IMR-90 (cell line): ENCODE results near the gene TMEM239. TPM values are rescaled to one million over a fixed set of nuclear protein-coding genes. Genes with fewer than 3 reads are reported as not detected.

Source experiments
- polyA plus RNA-seq, 3 experiments: library from polyadenylated mRNA; depleted of rRNA; stranded (reverse); fragments of >200 nt; gene quantifications; 2 replicates each; pipeline ENCODE4 v1.2.3, GENCODE V29; 2012; ENCODE audit warnings: low replicate concordance in 1 of 3
- total RNA-seq: library from RNA; depleted of rRNA; stranded (reverse); fragments of >200 nt; gene quantifications from 2 replicates; pipeline ENCODE4 v1.2.3, GENCODE V29; 2012; rRNA removed

Gene TMEM239
- total and polyA plus RNA-seq, 2 of the 4 experiments (the other 2 are of a cell fraction) = 0.32 TPM; not detected in 1

Other genes with a start within 250 kb of the TMEM239 start
- 170 and 231 TPM in 2 replicates for gene NOP56, start 163.7 kb upstream of the TMEM239 start, total RNA-seq
- gene NOP56, start 163.7 kb upstream of the TMEM239 start, polyA plus RNA-seq (2012; rRNA removed) = 164 and 189 TPM in 2 replicates
- 160 and 165 TPM in 2 replicates for gene IDH3B, start 152.1 kb upstream of the TMEM239 start, total RNA-seq
- gene IDH3B, start 152.1 kb upstream of the TMEM239 start, polyA plus RNA-seq (2012; rRNA removed) = 146 and 151 TPM in 2 replicates
- under 0.01 and 0.18 TPM in 2 replicates for gene EBF4, start 123.6 kb upstream of the TMEM239 start, total RNA-seq
- 1.0 and 1.1 TPM in 2 replicates for gene EBF4, start 123.6 kb upstream of the TMEM239 start, polyA plus RNA-seq (2012; rRNA removed)
- 0.83 and 1.1 TPM in 2 replicates for gene CPXM1, start 15.7 kb upstream of the TMEM239 start, total RNA-seq
- gene CPXM1, start 15.7 kb upstream of the TMEM239 start, polyA plus RNA-seq (2012; rRNA removed) = 4.5 and 4.6 TPM in 2 replicates
- 0.36 TPM in 1 of 2 replicates, not detected in the other for gene C20orf141, start 1.4 kb upstream of the TMEM239 start, total RNA-seq
- gene C20orf141, start 1.4 kb upstream of the TMEM239 start, polyA plus RNA-seq (2012; rRNA removed) = 0.53 and 0.91 TPM in 2 replicates
- gene PCED1A, start 24.3 kb downstream of the TMEM239 start, total RNA-seq = 8.1 and 9.7 TPM in 2 replicates
- gene PCED1A, start 24.3 kb downstream of the TMEM239 start, polyA plus RNA-seq (2012; rRNA removed) = 33.4 and 37.0 TPM in 2 replicates
- gene VPS16, start 24.4 kb downstream of the TMEM239 start, total RNA-seq = 41.7 and 48.0 TPM in 2 replicates
- gene VPS16, start 24.4 kb downstream of the TMEM239 start, polyA plus RNA-seq (2012; rRNA removed) = 37.6 and 38.7 TPM in 2 replicates
- 44.4 and 50.0 TPM in 2 replicates for gene PTPRA, start 57.1 kb downstream of the TMEM239 start, total RNA-seq
- 34.3 and 35.0 TPM in 2 replicates for gene PTPRA, start 57.1 kb downstream of the TMEM239 start, polyA plus RNA-seq (2012; rRNA removed)
- 0.18 and 0.28 TPM in 2 replicates for gene GNRH2, start 227.3 kb downstream of the TMEM239 start, total RNA-seq
- 0.16 and 0.21 TPM in 2 replicates for gene GNRH2, start 227.3 kb downstream of the TMEM239 start, polyA plus RNA-seq (2012; rRNA removed)
- gene MRPS26, start 229.7 kb downstream of the TMEM239 start, total RNA-seq = 22.2 and 24.7 TPM in 2 replicates
- 38.6 and 49.5 TPM in 2 replicates for gene MRPS26, start 229.7 kb downstream of the TMEM239 start, polyA plus RNA-seq (2012; rRNA removed)